ENCODE measurements around the gene RAD23A.
"Not testable (repeated sequence)": the region's sequence is repeated elsewhere in the genome, so short reads cannot be mapped to it uniquely, and the experiment has no call there.

RAD23A gene

GRCh38 chr19:12945479-12946091 is at the start of gene RAD23A:
RAD23A (plus strand) TSS chr19:12945862; CDS start chr19:12945949, 87 bp downstream.
- peak; percentile 80 for DNase-seq (ENCODE audit: low read depth)

GRCh38 chr19:12896460-12896859 is 49.2 kb upstream of the RAD23A start:
- DNase-seq (ENCODE audit: low read depth): no peak

- no peak for DNase-seq (ENCODE audit: low read depth)
These were observed 45.7 kb upstream of the RAD23A start for GRCh38 chr19:12899891-12900518.

DNA sequence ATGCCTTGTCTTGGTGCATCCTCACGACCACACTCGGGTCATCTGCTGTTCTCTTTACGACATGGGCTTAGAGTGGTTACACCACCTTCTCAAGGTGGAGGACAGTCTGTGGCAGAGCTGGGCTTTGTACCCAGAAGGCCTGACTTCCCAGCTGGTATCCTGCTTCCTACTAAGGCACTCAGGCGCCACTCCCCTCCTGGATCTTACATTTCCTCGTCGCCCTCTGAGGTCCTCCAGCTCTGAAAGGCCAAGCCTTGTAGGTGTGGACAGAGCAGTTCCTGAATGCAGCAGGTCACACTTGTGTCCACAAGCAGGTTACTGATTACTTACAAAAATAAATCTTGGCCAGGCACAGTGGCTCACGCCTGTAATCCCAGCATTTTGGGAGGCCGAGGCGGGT is 38.5 kb upstream of the RAD23A start:
- no peak for DNase-seq (ENCODE audit: low read depth)

- DNase-seq (ENCODE audit: low read depth): no peak
These were observed 33.1 kb upstream of the RAD23A start for GRCh38 chr19:12912571-12912970.

DNA sequence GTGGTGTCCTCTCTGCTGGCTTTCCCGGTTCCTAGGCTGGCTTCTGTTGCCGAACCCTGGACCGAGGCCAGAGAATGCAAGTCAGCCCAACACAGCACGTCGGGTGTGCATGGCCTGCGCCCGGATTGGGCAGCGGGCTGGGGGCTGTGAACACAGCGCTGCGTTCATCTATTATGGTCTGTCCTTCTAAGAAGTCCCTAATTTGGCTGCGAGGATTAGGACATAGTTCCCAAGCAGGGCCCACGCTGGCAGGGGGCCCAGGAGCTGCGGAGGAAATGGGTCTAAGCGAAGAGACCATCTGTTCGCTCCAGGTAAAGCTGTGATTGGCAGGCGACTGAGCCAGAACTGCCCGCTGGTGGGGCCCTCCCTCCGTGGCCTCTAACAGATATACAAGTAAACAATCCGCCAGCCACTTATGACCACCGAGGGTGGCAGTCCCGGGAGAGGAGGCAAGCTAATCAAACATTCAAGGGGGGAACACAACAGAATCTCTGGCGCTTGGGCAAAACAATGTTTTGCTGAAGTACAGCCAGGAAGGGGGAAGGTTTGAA is 32.6 kb upstream of the RAD23A start:
- DNase-seq (ENCODE audit: low read depth): no peak

- DNase-seq (ENCODE audit: low read depth): no peak
These were observed 31.6 kb upstream of the RAD23A start for GRCh38 chr19:12913851-12914690.

- not testable (repeated sequence) for DNase-seq (ENCODE audit: low read depth)
These were observed 29.8 kb upstream of the RAD23A start for GRCh38 chr19:12915860-12916259.

DNA sequence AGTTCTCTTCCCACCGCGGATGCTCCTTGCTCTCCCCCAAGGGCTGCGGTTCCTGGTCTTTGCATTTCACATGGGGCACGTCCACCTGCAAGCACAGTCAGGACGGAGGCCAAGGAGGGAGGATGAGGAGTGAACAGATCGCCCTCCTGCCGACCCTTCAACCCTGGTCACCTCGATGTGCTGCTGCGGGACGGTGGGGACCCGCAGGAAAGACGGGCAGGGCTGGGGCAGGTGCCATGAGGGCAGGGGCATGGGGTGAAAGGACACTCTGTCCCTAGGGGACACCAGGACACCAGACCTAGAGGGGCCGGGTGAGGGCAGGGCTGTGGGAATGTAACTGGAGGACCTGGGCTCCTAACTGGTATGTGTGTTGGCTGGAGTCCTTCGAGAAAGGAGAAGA is 27.4 kb upstream of the RAD23A start:
- DNase-seq (ENCODE audit: low read depth): no peak

DNA sequence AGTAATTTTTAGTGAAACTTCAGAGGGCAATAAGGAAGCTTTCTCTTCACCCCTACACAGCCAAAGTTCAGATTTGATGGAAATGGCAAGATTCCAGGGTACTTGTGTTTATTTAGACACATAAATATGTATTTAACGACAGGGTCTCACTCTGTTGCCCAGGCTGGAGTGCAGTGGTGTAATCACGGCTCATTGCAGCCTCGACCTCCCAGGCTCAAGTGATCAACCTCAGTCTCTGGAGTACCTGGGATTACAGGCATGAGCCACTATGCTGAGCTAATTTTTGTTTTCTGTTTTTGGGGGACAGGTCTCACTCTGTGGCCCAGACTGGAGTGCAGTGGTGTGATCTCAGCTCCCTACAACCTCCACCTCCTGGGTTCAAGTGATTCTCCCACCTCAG is 24.6 kb upstream of the RAD23A start:
- no peak for DNase-seq (ENCODE audit: low read depth)

DNA sequence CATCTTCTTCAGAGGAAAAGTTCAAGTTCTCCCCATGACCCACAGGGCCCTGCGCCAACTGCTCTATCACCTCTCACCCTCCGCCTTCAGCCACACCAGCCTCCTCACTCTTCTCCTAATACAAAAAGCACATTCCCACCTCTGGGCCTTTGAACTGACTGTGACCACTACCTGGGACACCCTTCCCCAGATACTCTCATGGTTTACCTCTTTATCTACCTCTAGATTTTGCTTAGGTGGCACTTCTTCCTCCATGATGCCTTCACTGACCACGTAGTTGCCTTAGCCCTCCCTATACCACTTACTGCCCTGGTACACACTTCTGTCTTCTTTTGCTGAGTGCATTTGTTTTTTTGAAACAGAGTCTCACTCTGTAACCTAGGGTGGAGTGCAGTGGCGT is 22.7 kb upstream of the RAD23A start:
- no peak for DNase-seq (ENCODE audit: low read depth)

DNA sequence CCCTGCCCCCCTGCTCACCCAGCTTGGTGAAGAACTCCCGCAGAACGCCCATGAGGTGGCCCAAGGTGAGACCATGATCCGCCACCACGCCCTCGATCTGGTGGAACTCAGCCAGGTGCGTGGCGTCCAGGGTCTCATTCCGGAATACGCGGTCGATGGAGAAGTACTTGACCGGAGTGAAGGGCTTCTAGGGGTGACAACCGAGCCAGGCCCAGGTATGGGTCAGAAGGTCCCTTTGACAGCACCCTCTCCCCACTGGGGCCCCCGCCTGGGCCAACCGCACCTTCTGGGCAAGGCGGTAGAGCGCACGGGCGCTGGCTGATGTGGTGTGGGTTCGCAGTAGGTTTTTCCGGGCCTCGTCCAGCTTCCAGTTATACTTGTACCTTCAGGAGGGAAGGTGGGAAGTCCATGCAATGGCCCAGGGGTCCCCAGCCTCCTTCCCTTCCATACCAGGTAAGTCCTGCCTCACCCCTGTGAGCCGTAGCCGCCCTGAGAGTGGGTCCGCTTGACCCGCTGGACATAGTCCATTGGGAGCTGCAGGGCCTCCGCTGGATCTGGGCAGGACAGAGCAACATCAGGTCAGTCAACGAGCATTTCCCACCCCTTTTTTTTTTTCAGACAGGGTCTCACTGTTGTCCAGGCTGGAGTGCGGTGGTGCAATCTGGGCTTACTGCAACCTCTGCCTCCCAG is 20.9 kb upstream of the RAD23A start:
- no peak for DNase-seq (ENCODE audit: low read depth)

DNA sequence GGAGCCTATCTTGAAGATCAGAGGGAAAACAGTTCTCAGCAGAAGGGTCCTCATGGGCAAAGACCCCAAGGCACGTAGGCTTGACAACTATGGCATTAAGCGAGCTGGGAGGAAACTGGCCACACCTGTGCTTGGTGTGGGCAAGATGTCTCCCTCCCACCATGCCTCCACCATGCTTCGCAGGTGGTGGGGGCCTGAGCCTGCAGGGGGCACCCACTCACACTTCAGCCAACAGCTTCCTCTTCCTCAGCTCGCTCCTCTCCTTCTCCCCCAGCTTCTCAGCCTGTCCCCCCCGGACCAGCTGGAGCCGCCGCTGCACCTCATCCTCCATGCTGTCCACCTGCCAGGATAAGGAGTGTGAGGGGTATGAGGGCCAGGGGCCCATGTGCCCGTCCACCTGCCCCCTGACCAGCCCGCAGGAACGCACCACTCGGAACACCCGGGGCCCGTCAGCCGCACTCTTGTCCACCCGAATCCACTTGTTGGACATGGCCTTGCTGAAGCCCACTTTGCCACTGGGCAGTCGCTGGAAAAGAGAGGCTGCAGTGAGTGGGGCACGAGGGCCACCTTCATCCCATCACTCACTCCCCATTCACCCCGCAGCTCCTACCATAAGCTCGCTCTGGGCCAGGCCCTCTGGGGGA is 15.5 kb upstream of the RAD23A start:
- no peak for DNase-seq (ENCODE audit: low read depth)

GRCh38 chr19:12932392-12933286 is 13.0 kb upstream of the RAD23A start:
- DNase-seq (ENCODE audit: low read depth): no peak

GRCh38 chr19:12933287-12934072 is 12.2 kb upstream of the RAD23A start, which contains the start of gene FARSA:
FARSA (minus strand) TSS chr19:12933711; CDS start chr19:12933696, 15 bp downstream.
- peak; percentile 66 for DNase-seq (ENCODE audit: low read depth)

DNA sequence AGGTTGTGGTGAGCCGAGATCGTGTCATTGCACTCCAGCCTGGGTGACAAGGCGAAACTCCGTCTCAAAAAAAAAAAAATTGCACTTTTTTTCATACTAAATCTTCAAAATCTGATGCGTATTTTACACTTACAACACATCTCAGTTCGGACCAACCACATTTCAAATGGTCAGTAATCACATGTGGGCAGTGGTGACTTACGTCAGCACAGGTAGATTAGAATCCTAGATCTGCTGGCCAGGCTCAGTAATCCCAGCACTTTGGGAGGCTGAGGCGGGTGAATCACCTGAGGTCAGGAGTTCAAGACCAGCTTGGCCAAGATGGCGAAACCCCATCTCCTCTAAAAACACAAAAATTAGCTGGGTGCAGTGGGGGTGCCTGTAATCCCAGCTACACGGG is 10.6 kb upstream of the RAD23A start:
- DNase-seq (ENCODE audit: low read depth): no peak

DNA sequence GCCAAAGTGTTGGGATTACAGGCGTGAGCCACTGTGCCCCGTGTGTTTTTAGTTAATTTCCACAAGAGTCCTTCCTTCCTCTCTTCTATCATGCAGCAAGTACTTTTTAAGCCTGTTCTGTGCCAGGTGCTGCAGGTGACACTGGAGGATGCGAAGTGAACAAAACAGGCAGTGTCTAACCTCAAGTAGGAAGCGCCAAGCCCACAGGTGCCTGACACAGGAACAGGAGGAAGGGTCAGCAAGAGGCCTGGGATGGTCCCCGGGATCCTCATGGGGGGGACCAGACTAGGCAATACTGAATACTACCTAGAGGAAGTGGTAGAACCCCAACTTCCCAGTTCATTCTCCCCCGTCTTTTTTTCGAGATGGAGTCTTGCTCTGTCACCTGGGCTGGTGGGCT is 9.1 kb upstream of the RAD23A start:
- DNase-seq (ENCODE audit: low read depth): no peak

DNA sequence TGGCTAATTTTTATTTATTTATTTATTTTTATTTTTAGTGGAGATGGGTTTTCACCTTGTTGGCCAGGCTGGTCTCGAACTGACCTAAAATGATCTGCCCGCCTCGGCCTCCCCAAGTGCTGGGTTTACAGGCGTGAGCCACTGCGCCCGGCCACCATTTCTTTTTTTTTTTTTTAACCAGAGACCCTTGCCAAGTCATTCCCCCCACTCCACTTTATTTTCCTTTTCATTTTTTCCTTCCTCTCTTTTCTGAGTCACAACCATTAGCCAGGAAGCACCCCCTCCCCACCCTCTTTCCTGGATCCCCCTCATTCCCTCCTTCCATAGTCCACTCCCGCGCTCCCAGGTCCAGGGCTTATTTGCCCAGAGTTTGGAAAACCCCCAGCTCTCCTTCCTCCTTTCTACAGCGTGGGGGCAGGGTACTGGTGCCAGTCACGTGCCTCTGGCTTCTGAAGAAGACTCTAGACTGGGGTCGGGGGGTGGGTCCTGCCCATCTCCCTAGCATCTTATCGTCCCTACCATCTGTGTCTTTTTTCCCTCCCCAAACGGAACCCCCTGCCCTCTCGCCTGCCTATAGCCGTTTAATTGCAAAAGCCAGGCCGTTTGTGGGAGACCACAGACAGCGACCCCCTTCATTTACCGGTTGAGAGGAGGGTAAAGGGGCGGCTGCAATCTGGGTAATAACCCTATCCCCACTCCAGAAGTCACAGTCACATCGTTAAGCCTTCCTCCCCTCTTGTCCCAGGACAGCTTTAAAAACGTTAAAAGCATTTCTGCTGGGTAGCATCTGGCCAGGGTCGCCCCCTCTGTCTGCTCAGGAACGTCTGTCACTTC is 8.4 kb upstream of the RAD23A start:
- no peak for DNase-seq (ENCODE audit: low read depth)

All from non-pigmented ciliary epithelial cell (primary cell).